Common myeloid progenitor, CD34-positive (primary cell): ENCODE results near the gene DNAI1.

Experiments used
- CTCF ChIA-PET: fragments of 350-600 bp; sonication (Branson Sonifier 250); formaldehyde crosslinking; loops from one replicate; lab custom pipeline; 2021; ENCODE audit warnings: antibody characterized with exemption; lab: Charles Lee
- POLR2A ChIA-PET: fragments of 350-600 bp; sonication (Branson Sonifier 250); formaldehyde crosslinking; loops from one replicate; lab custom pipeline; 2021; ENCODE audit warnings: antibody characterized with exemption; lab: Charles Lee
- DNase-seq, 3 donors: peaks; one replicate each; pipeline versions ENCODE4 v3.0.0 to v3.0.0-alpha.2; 2013
- H3K27ac ChIP-seq, 2 experiments: 1 replicate in 1 of 2; 2 replicates in 1 of 2; pipeline ENCODE4 v1.7.0; 2013; ENCODE audit warnings: inconsistent platforms in 2 of 2, low read length in 2 of 2, mild to moderate bottlenecking in 2 of 2, low read depth in 1 of 2, moderate library complexity in 1 of 2; ENCODE audit not compliant: severe bottlenecking in 2 of 2, insufficient read depth in 1 of 2, poor library complexity in 1 of 2
- H3K27me3 ChIP-seq, 5 experiments: replicated peaks in 2 of 5; 1 replicate in 3 of 5; 2 replicates in 2 of 5; pipeline versions ENCODE4 v1.6.1 to v1.7.0; 2013; ENCODE audit warnings: low read length in 4 of 5, mild to moderate bottlenecking in 2 of 5, moderate library complexity in 2 of 5, inconsistent platforms in 1 of 5; ENCODE audit not compliant: insufficient read depth in 5 of 5, control insufficient read depth in 4 of 5
- H3K36me3 ChIP-seq, 4 experiments: 1 replicate in 2 of 4; 2 replicates in 2 of 4; pipeline versions ENCODE4 v1.6.1 to v1.7.0; 2013; ENCODE audit warnings: low read length in 3 of 4, control low read depth in 1 of 4, mild to moderate bottlenecking in 1 of 4; ENCODE audit not compliant: control insufficient read depth in 4 of 4, insufficient read depth in 4 of 4
- H3K4me1 ChIP-seq, 4 experiments: 1 replicate in 3 of 4; 2 replicates in 1 of 4; pipeline versions ENCODE4 v1.6.1 to v1.7.1; 2013; ENCODE audit warnings: low read length in 3 of 4, mild to moderate bottlenecking in 3 of 4, control low read depth in 1 of 4, inconsistent platforms in 1 of 4, moderate library complexity in 1 of 4; ENCODE audit not compliant: control insufficient read depth in 4 of 4, insufficient read depth in 4 of 4; ENCODE audit errors: control extremely low read depth in 1 of 4
- H3K4me3 ChIP-seq, 7 experiments: 1 replicate in 4 of 7; 2 replicates in 3 of 7; pipeline versions ENCODE4 v1.5.1 to v1.7.0; 2013; ENCODE audit warnings: mild to moderate bottlenecking in 7 of 7, low read length in 6 of 7, moderate library complexity in 6 of 7, inconsistent platforms in 2 of 7, low read depth in 2 of 7, control low read depth in 1 of 7; ENCODE audit not compliant: insufficient read depth in 4 of 7, control insufficient read depth in 1 of 7; ENCODE audit errors: extremely low read depth in 1 of 7
- H3K9me3 ChIP-seq, 5 experiments: 1 replicate in 4 of 5; 2 replicates in 1 of 5; pipeline versions ENCODE4 v1.6.1 to v1.7.1; 2013; ENCODE audit warnings: low read length in 4 of 5, mild to moderate bottlenecking in 2 of 5, inconsistent platforms in 1 of 5, low read depth in 1 of 5, moderate library complexity in 1 of 5; ENCODE audit not compliant: control insufficient read depth in 4 of 5, insufficient read depth in 2 of 5; ENCODE audit errors: control extremely low read depth in 1 of 5
- WGBS: methylation state at CpG from one replicate; pipeline ENCODE4 v1.1.5; 2013; ENCODE audit not compliant: insufficient coverage; 5-methylcytosine and 5-hydroxymethylcytosine counted together

DNAI1 gene

GRCh38 chr9:34558364-34558763 is 99.8 kb downstream of the DNAI1 start:
- Histone ChIP-seq H3K9me3 (peaks cover 0 to 7% (median 4%) of the 10 kb centered on the region in 5 experiments), H3K36me3 (no peaks in the 10 kb centered on the region), H3K27ac (no peak overlapping the region), H3K27me3 (peaks cover 0 to 59% (median 28%) of the 10 kb centered on the region in 5 experiments), H3K4me3 (no peak overlapping the region), H3K4me1 (no peaks in the 10 kb centered on the region)
- no peak for DNase-seq
- POLR2A ChIA-PET = no interaction called here
- CTCF ChIA-PET = interaction anchor here (0.6 to 1.8 kb wide), 3 partner anchors 11 to 44 kb away, joined by 3 to 10 read pairs (median 4); no protein-coding TSS in a partner anchor
- WGBS = 90% methylated on average over 9 of the region's 9 CpGs

GRCh38 chr9:34558919-34559623 is 100.5 kb downstream of the DNAI1 start:
- Histone ChIP-seq H3K9me3 (peaks cover 0 to 7% (median 4%) of the 10 kb centered on the region in 5 experiments), H3K27me3 (peaks cover 0 to 59% (median 28%) of the 10 kb centered on the region in 5 experiments), H3K4me3 (no peak overlapping the region), H3K36me3 (no peaks in the 10 kb centered on the region), H3K27ac (no peak overlapping the region), H3K4me1 (no peaks in the 10 kb centered on the region)
- DNase-seq = no peak
- 75% methylated on average over 14 of the region's 17 CpGs for WGBS
- POLR2A ChIA-PET = no interaction called here
- CTCF ChIA-PET = interaction anchor here (1.8 kb wide), 1 partner anchor 12 kb away, joined by 10 read pairs; no protein-coding TSS in a partner anchor

DNA sequence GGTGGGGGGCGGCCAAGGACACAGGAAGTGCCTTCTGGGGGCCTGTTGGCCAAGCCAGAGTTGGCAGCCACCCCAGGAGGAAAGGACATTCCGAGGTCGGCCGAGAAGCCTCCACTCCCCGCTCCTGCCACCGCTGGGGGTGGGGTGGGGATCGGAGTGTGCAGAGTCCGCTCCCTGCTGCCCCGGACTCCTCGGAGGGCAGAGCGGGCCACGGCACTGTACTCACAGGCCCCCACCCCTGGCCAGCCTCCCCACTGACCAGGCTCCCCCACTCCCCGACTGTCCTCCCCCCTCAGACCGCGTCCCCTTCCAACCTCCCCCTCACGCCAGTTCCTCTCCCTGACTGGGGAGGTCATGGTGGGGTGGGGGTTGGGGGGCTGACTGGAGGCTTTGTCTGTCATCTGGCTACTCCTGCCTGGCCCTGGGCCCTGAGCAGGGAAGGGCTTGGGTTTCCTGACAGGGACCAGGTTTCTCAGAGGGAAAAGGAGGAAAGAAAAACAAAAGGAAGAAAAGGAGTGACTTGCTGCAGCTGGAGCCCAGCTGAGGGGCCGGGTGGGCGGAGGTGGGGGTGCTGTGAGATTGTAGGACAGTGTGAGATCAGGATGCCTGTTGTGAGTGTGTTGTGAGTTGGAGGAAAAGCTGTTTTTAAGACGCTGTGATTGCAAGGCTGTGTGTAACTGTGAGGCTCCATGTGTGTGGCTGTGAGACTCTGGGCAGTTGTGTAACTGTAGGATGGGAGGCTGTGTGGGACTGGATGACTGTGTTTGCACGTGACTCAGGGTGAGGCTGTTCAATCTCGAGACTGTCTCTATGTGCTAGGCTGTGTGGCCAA is 101.2 kb downstream of the DNAI1 start:
- WGBS = 33% methylated on average over 9 of the region's 21 CpGs

GRCh38 chr9:34560599-34561214 is 102.1 kb downstream of the DNAI1 start:
- Histone ChIP-seq H3K36me3 (no peaks in the 10 kb centered on the region), H3K27me3 (peaks cover 0 to 65% (median 27%) of the 10 kb centered on the region in 5 experiments), H3K4me3 (no peak overlapping the region), H3K27ac (no peak overlapping the region), H3K4me1 (no peaks in the 10 kb centered on the region), H3K9me3 (peaks cover 0 to 7% (median 4%) of the 10 kb centered on the region in 5 experiments)
- no peak for DNase-seq
- POLR2A ChIA-PET = no interaction called here
- CTCF ChIA-PET = interaction anchor here (1.3 kb wide), 1 partner anchor 9 kb away, joined by 3 read pairs; no protein-coding TSS in a partner anchor
- WGBS = 93% methylated on average over 20 of the region's 21 CpGs

More for the DNA sequence above, 101.2 kb downstream of the DNAI1 start:
- H3K4me3 ChIP-seq = no peak overlapping the region
- peaks cover 0 to 59% (median 27%) of the 10 kb centered on the region in 5 experiments for H3K27me3 ChIP-seq
- DNase-seq = no peak
- no peaks in the 10 kb centered on the region for H3K4me1 ChIP-seq
- no peak overlapping the region for H3K27ac ChIP-seq
- CTCF ChIA-PET = no interaction called here
- POLR2A ChIA-PET = no interaction called here
- peaks cover 0 to 7% (median 4%) of the 10 kb centered on the region in 5 experiments for H3K9me3 ChIP-seq
- H3K36me3 ChIP-seq = no peaks in the 10 kb centered on the region

DNA sequence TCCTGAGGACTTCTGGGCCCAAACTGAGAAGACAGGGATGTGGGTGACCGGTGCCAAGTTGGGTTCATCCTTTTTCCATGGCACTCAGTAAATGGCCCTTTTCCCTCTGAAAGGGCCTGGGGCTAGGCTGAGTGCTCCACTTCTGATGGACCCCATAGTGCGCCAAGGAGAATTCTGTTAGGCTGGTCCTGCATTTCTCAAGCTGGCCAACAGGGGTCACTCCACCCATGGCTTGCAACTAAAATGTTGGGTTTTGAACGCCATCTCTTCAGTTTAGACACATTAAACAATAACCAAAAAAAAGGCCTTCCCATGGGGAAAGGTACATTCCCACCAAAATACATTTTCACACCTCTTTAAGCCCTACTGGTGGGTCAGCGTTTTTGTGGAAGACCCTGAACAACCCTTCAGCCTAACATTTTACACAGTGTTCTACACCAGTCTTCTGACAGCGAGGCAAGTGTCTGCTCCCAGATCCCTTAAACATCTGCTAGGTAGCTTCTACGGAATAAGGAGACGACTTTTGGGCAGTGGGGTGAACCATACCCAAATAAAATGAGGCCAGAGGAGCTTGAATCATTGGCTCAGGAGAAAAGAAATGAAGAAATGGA is 103.6 kb downstream of the DNAI1 start:
- Histone ChIP-seq H3K27me3 (peaks cover 0 to 66% (median 26%) of the 10 kb centered on the region in 5 experiments), H3K27ac (no peak overlapping the region), H3K4me1 (no peaks in the 10 kb centered on the region), H3K36me3 (no peaks in the 10 kb centered on the region), H3K4me3 (no peak overlapping the region), H3K9me3 (peaks cover 0 to 7% (median 4%) of the 10 kb centered on the region in 5 experiments)
- DNase-seq = peak in 1 of 3 donors; percentile 26
- ChIA-PET CTCF (interaction anchor here (1.0 to 1.6 kb wide), 4 partner anchors 8 to 30 kb away, joined by 3 to 6 read pairs (median 3); no protein-coding TSS in a partner anchor), POLR2A (no interaction called here)
- WGBS = 85% methylated on average over 6 of the region's 7 CpGs

DNA sequence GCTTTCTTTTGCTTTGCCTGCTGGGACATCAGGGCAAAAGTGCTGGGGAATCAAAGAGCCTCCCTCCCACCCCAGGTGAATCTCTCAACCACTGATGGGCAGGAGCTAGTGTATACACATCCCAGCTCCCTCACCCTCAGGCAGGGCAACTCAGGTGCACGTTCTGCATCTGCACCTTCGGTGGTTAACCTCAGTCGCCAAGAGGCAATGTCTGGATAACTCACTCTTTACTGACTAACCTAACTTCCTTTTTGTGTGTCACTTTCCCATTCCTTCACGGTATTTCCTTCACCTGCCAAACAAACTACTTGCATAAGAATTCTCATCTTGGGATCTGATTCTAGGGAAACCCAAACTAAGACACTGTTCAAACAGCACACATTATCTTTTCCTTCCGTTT is 104.7 kb downstream of the DNAI1 start:
- peaks cover 0 to 63% (median 27%) of the 10 kb centered on the region in 5 experiments for H3K27me3 ChIP-seq
- CTCF ChIA-PET = interaction anchor here (0.8 to 1.7 kb wide), 8 partner anchors 11 to 29 kb away, joined by 3 to 6 read pairs (median 4); no protein-coding TSS in a partner anchor
- H3K36me3 ChIP-seq = no peaks in the 10 kb centered on the region
- H3K9me3 ChIP-seq = peaks cover 0 to 7% (median 4%) of the 10 kb centered on the region in 5 experiments
- no peak overlapping the region for H3K4me3 ChIP-seq
- POLR2A ChIA-PET = interaction anchor here (0.6 kb wide), 1 partner anchor 73 kb away, joined by 3 read pairs; no protein-coding TSS in a partner anchor
- no peak for DNase-seq
- no peak overlapping the region for H3K27ac ChIP-seq
- H3K4me1 ChIP-seq = no peaks in the 10 kb centered on the region
- WGBS = 76% methylated on average over 5 of the region's 5 CpGs
